Nephron (organoid): ENCODE results near the gene NME2.
"Not testable (repeated sequence)": the region's sequence is repeated elsewhere in the genome, so short reads cannot be mapped to it uniquely, and the experiment has no call there.

Source experiments
- H3K27ac Mint-ChIP-seq, 3 experiments: 2 replicates each; pipeline ENCODE4 v1.8.0; 2020; ENCODE audit warnings: mixed read lengths in 3 of 3, mild to moderate bottlenecking in 2 of 3, moderate library complexity in 1 of 3
- H3K27me3 Mint-ChIP-seq: 2 replicates; pipeline ENCODE4 v1.8.0; 2021; ENCODE audit warnings: low read depth, mild to moderate bottlenecking, moderate library complexity, mixed read lengths
- H3K36me3 Mint-ChIP-seq: 2 replicates; pipeline ENCODE4 v1.8.0; 2020; ENCODE audit warnings: low read depth, mixed read lengths
- H3K4me1 Mint-ChIP-seq: 2 replicates; pipeline ENCODE4 v1.8.0; 2020; ENCODE audit warnings: mixed read lengths
- H3K4me3 Mint-ChIP-seq, 3 experiments: 2 replicates each; pipeline ENCODE4 v1.8.0; 2020; ENCODE audit warnings: mild to moderate bottlenecking in 3 of 3, mixed read lengths in 3 of 3, moderate library complexity in 2 of 3
- H3K9me3 Mint-ChIP-seq: 2 replicates; pipeline ENCODE4 v1.8.0; 2020; ENCODE audit warnings: mixed read lengths
- TF ChIP-seq, protein P1 (sequence below), 3 experiments: fragments of 200-600 bp; sonication (generic); IDR thresholded peaks; one replicate each; pipeline ENCODE4 v1.5.0; 2021; ENCODE audit warnings: antibody characterized with exemption in 3 of 3; ENCODE audit not compliant: unreplicated experiment in 3 of 3

NME2 gene

DNA sequence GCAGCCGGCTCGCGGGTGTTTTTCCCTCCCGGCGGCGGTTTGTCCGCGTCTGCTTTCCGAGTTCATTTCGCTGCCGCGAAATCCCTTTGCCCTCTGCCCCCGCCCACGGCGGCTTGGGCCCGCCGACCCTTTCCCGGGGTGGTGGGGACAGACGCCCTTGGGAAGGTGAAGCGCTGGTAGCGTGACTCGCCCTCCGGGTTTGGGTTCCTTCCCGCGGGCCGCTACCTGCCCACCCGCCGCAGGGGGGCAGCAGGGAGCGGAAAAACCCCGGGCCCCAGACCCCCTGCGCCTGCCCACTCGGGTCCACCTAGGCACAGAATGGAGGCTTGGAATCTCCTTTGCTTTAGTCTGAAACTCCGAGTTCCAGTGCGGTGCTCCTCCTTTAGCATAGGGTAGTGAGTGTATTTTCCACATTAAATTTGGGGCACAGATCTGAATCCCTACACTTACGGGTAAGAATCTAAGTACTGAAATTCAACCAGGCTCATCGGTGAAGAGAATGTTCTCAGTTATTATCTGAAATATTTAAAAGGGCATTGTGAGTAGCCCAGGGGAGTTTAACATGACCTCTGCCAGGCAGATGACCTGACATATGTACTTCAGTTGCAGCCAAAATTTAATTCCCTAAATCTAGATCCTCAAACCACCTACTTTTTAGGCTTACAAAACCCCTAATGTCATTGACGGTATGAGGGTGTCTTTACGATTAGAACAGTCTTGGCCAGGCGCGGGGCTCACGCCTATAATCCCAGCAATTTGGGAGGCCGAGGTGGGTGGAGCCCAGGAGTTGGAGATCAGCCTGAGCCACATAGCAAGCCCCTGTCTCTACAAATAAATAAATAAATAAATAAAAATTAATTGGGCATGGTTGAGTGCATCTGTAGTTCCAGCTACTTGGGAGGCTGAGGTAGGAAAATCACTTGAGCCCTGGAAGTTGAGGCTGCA, 1.0 kb downstream of the NME2 start:
- no peaks in the 10 kb centered on the region for H3K27me3 Mint-ChIP-seq
- H3K4me3 Mint-ChIP-seq: peak overlapping the region; percentile 80 to 90 (median 83)
- no peaks in the 10 kb centered on the region for H3K9me3 Mint-ChIP-seq
- TF ChIP-seq, protein P1, sequence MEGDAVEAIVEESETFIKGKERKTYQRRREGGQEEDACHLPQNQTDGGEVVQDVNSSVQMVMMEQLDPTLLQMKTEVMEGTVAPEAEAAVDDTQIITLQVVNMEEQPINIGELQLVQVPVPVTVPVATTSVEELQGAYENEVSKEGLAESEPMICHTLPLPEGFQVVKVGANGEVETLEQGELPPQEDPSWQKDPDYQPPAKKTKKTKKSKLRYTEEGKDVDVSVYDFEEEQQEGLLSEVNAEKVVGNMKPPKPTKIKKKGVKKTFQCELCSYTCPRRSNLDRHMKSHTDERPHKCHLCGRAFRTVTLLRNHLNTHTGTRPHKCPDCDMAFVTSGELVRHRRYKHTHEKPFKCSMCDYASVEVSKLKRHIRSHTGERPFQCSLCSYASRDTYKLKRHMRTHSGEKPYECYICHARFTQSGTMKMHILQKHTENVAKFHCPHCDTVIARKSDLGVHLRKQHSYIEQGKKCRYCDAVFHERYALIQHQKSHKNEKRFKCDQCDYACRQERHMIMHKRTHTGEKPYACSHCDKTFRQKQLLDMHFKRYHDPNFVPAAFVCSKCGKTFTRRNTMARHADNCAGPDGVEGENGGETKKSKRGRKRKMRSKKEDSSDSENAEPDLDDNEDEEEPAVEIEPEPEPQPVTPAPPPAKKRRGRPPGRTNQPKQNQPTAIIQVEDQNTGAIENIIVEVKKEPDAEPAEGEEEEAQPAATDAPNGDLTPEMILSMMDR (IDR thresholded peaks at IDR 0.05; ENCODE audit: unreplicated experiment in 3 of 3): peak; percentile 65 to 81 (median 74)
- H3K27ac Mint-ChIP-seq: peak overlapping the region; percentile 41 to 66 (median 54)
- H3K36me3 Mint-ChIP-seq: peaks cover 44% of the 10 kb centered on the region
- peaks cover 21% of the 10 kb centered on the region for H3K4me1 Mint-ChIP-seq

GRCh38 chr17:51169340-51169739, 3.1 kb downstream of the NME2 start:
- Mint-ChIP-seq H3K27ac (peak overlapping the region in 2 of 3 experiments; percentile 12 to 28), H3K36me3 (peaks cover 40% of the 10 kb centered on the region), H3K4me3 (peak overlapping the region; percentile 62 to 77 (median 64)), H3K9me3 (no peaks in the 10 kb centered on the region), H3K4me1 (peaks cover 21% of the 10 kb centered on the region), H3K27me3 (no peaks in the 10 kb centered on the region)
- TF ChIP-seq, protein P1 (IDR thresholded peaks at IDR 0.05; ENCODE audit: unreplicated experiment in 3 of 3): no peak

- no peak overlapping the region for H3K27ac Mint-ChIP-seq
- H3K36me3 Mint-ChIP-seq: peaks cover 40% of the 10 kb centered on the region
Observed at GRCh38 chr17:51170736-51171135, 4.5 kb downstream of the NME2 start.

GRCh38 chr17:51172030-51172429, 5.8 kb downstream of the NME2 start:
- not testable (repeated sequence) for H3K27me3 Mint-ChIP-seq, H3K27ac Mint-ChIP-seq, H3K4me1 Mint-ChIP-seq, H3K4me3 Mint-ChIP-seq, H3K9me3 Mint-ChIP-seq
- H3K36me3 Mint-ChIP-seq: peaks cover 42% of the 10 kb centered on the region

More at GRCh38 chr17:51170736-51171135, 4.5 kb downstream of the NME2 start:
- Mint-ChIP-seq H3K4me1 (peaks cover 11% of the 10 kb centered on the region), H3K27me3 (no peaks in the 10 kb centered on the region), H3K9me3 (no peaks in the 10 kb centered on the region), H3K4me3 (no peak overlapping the region)
- TF ChIP-seq, protein P1 (IDR thresholded peaks at IDR 0.05; ENCODE audit: unreplicated experiment in 3 of 3): no peak

DNA sequence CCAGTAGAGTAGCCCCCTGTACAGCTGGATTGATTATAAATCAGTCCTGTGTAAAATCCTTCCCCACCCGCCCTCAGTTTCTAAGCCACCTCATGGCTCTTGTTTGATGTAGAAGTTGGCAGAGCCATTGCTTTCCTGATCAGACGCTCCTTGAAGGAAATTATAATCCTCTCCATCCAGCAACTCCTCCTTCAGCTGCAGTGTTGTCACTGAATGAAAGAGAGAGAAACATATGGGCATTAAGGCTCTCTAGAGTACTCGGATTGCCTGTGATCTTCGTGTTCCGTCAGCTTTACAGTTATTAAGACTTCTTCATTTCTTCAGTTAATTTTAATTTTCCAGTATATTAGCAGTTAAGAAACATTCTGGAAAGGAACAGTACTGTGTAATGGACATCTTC, 14.3 kb downstream of the NME2 start:
- Mint-ChIP-seq H3K27ac (peak overlapping the region; percentile 35 to 55 (median 53)), H3K27me3 (no peaks in the 10 kb centered on the region), H3K4me3 (no peak overlapping the region), H3K36me3 (peaks cover 43% of the 10 kb centered on the region), H3K9me3 (no peaks in the 10 kb centered on the region), H3K4me1 (peaks cover 18% of the 10 kb centered on the region)
- TF ChIP-seq, protein P1 (IDR thresholded peaks at IDR 0.05; ENCODE audit: unreplicated experiment in 3 of 3): no peak

- H3K4me1 Mint-ChIP-seq: peaks cover 20% of the 10 kb centered on the region
- no peaks in the 10 kb centered on the region for H3K27me3 Mint-ChIP-seq
- TF ChIP-seq, protein P1 (IDR thresholded peaks at IDR 0.05; ENCODE audit: unreplicated experiment in 3 of 3): no peak
- H3K9me3 Mint-ChIP-seq: no peaks in the 10 kb centered on the region
- H3K36me3 Mint-ChIP-seq: peaks cover 66% of the 10 kb centered on the region
- no peak overlapping the region for H3K27ac Mint-ChIP-seq
- H3K4me3 Mint-ChIP-seq: no peak overlapping the region
Observed at GRCh38 chr17:51184124-51184523, 17.9 kb downstream of the NME2 start.
